ENCODE data around the gene FTCDNL1.
A peak's percentile ranks its signal among the peaks of the same experiment; 100 is the strongest.

FTCDNL1 gene

GRCh38 chr2:199810422-199811171 is 40.4 kb downstream of the FTCDNL1 start:
- no peak overlapping the region for H3K4me3 ChIP-seq (ENCODE audit: control insufficient read depth in 1 of 7, extremely low read depth in 1 of 7, insufficient read depth in 4 of 7, low read depth in 2 of 7, low read length in 6 of 7)

DNA sequence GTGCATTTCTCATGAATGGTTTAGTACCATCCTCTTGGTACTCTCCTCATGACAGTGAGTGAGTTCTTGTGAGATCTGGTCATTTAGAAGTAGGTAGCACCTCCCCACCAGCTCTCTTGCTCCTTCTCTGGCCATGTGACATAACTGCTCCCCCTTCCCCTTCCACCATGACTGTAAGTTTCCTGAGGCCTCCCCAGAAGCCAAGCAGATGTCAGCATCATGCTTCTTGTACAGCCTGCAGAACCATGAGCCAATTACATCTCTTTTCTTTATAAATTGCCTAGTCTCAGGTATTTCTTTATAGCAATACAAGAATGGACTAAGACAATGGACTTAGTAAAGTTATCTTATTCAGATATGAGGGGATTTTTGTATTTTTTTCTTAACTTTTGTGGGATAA is 43.0 kb downstream of the FTCDNL1 start:
- H3K9me3 ChIP-seq (ENCODE audit: control extremely low read depth in 1 of 5, control insufficient read depth in 4 of 5, insufficient read depth in 2 of 5, low read depth in 1 of 5, low read length in 4 of 5), result peaks cover 0 to 5% (median 0%) of the 10 kb centered on the region in 5 experiments
- H3K4me1 ChIP-seq (ENCODE audit: control extremely low read depth in 1 of 4, control insufficient read depth in 4 of 4, insufficient read depth in 4 of 4, low read length in 3 of 4), result no peaks in the 10 kb centered on the region
- POLR2A ChIA-PET, result no interaction called here
- no peak overlapping the region for H3K27ac ChIP-seq (ENCODE audit: insufficient read depth in 1 of 2, low read depth in 1 of 2, low read length in 2 of 2, poor library complexity in 1 of 2, severe bottlenecking in 2 of 2)
- CTCF ChIA-PET, result no interaction called here
- no peak for DNase-seq
- no peak overlapping the region for H3K4me3 ChIP-seq (ENCODE audit: control insufficient read depth in 1 of 7, extremely low read depth in 1 of 7, insufficient read depth in 4 of 7, low read depth in 2 of 7, low read length in 6 of 7)
- H3K36me3 ChIP-seq (ENCODE audit: control insufficient read depth in 4 of 4, insufficient read depth in 4 of 4, low read length in 3 of 4), result peaks cover 0 to 6% (median 1%) of the 10 kb centered on the region in 4 experiments
- no peaks in the 10 kb centered on the region for H3K27me3 ChIP-seq (replicated peaks in 2 of 5; ENCODE audit: control insufficient read depth in 4 of 5, insufficient read depth in 5 of 5, low read length in 4 of 5)

More at GRCh38 chr2:199810422-199811171, 40.4 kb downstream of the FTCDNL1 start:
- peaks cover 0 to 6% (median 1%) of the 10 kb centered on the region in 4 experiments for H3K36me3 ChIP-seq (ENCODE audit: control insufficient read depth in 4 of 4, insufficient read depth in 4 of 4, low read length in 3 of 4)
- H3K27ac ChIP-seq (ENCODE audit: insufficient read depth in 1 of 2, low read depth in 1 of 2, low read length in 2 of 2, poor library complexity in 1 of 2, severe bottlenecking in 2 of 2), result no peak overlapping the region
- POLR2A ChIA-PET, result no interaction called here
- no peak for DNase-seq
- H3K9me3 ChIP-seq (ENCODE audit: control extremely low read depth in 1 of 5, control insufficient read depth in 4 of 5, insufficient read depth in 2 of 5, low read depth in 1 of 5, low read length in 4 of 5), result peaks cover 0 to 5% (median 0%) of the 10 kb centered on the region in 5 experiments
- H3K27me3 ChIP-seq (replicated peaks in 2 of 5; ENCODE audit: control insufficient read depth in 4 of 5, insufficient read depth in 5 of 5, low read length in 4 of 5), result no peaks in the 10 kb centered on the region
- WGBS (ENCODE audit: insufficient coverage), result 96% methylated on average over 3 of the region's 7 CpGs
- peaks cover 0 to 7% (median 5%) of the 10 kb centered on the region in 4 experiments for H3K4me1 ChIP-seq (ENCODE audit: control extremely low read depth in 1 of 4, control insufficient read depth in 4 of 4, insufficient read depth in 4 of 4, low read length in 3 of 4)
- CTCF ChIA-PET, result interaction anchor here (1.3 kb wide), 1 partner anchor 18 kb away, joined by 3 read pairs; no protein-coding TSS in a partner anchor

GRCh38 chr2:199806179-199806578 is 44.8 kb downstream of the FTCDNL1 start:
- Histone ChIP-seq H3K27ac (ENCODE audit: insufficient read depth in 1 of 2, low read depth in 1 of 2, low read length in 2 of 2, poor library complexity in 1 of 2, severe bottlenecking in 2 of 2) (no peak overlapping the region), H3K36me3 (ENCODE audit: control insufficient read depth in 4 of 4, insufficient read depth in 4 of 4, low read length in 3 of 4) (peaks cover 0 to 6% (median 0%) of the 10 kb centered on the region in 4 experiments), H3K27me3 (replicated peaks in 2 of 5; ENCODE audit: control insufficient read depth in 4 of 5, insufficient read depth in 5 of 5, low read length in 4 of 5) (no peaks in the 10 kb centered on the region), H3K4me3 (ENCODE audit: control insufficient read depth in 1 of 7, extremely low read depth in 1 of 7, insufficient read depth in 4 of 7, low read depth in 2 of 7, low read length in 6 of 7) (no peak overlapping the region), H3K9me3 (ENCODE audit: control extremely low read depth in 1 of 5, control insufficient read depth in 4 of 5, insufficient read depth in 2 of 5, low read depth in 1 of 5, low read length in 4 of 5) (peaks cover 0 to 5% (median 0%) of the 10 kb centered on the region in 5 experiments), H3K4me1 (ENCODE audit: control extremely low read depth in 1 of 4, control insufficient read depth in 4 of 4, insufficient read depth in 4 of 4, low read length in 3 of 4) (no peaks in the 10 kb centered on the region)
- POLR2A ChIA-PET, result no interaction called here
- no peak for DNase-seq
- WGBS (ENCODE audit: insufficient coverage), result 100% methylated on average over 6 of the region's 7 CpGs
- CTCF ChIA-PET, result no interaction called here

DNA sequence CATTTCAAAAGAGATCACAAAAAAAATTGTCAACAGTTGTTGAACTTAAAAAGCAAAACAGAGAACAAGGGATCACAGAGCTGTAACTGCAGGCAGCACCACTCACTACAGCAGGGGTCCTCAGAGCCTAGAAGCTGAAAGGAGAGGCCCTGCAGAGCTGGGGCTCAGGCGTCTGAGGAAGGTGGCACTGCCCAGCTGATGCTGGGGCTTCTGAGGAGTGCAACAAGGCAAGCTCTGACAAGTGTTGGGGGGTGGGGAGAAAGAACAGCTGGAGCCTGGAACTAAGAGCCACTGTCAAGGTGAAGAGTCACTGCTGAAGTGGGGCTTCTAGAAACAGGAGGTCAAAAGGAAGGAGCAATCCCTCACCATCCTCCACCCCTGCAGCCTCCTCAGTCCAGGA is 46.2 kb downstream of the FTCDNL1 start:
- POLR2A ChIA-PET, result no interaction called here
- H3K9me3 ChIP-seq (ENCODE audit: control extremely low read depth in 1 of 5, control insufficient read depth in 4 of 5, insufficient read depth in 2 of 5, low read depth in 1 of 5, low read length in 4 of 5), result peaks cover 0 to 5% (median 0%) of the 10 kb centered on the region in 5 experiments
- no peak overlapping the region for H3K4me3 ChIP-seq (ENCODE audit: control insufficient read depth in 1 of 7, extremely low read depth in 1 of 7, insufficient read depth in 4 of 7, low read depth in 2 of 7, low read length in 6 of 7)
- H3K27me3 ChIP-seq (replicated peaks in 2 of 5; ENCODE audit: control insufficient read depth in 4 of 5, insufficient read depth in 5 of 5, low read length in 4 of 5), result no peaks in the 10 kb centered on the region
- WGBS (ENCODE audit: insufficient coverage), result 57% methylated on average over 1 of the region's 1 CpG
- no peak overlapping the region for H3K27ac ChIP-seq (ENCODE audit: insufficient read depth in 1 of 2, low read depth in 1 of 2, low read length in 2 of 2, poor library complexity in 1 of 2, severe bottlenecking in 2 of 2)
- DNase-seq, result peak in 1 of 3 donors; percentile 9
- H3K4me1 ChIP-seq (ENCODE audit: control extremely low read depth in 1 of 4, control insufficient read depth in 4 of 4, insufficient read depth in 4 of 4, low read length in 3 of 4), result no peaks in the 10 kb centered on the region
- CTCF ChIA-PET, result interaction anchor here (1.0 kb wide), 1 partner anchor 25 kb away, joined by 3 read pairs; no protein-coding TSS in a partner anchor
- peaks cover 0 to 3% (median 0%) of the 10 kb centered on the region in 4 experiments for H3K36me3 ChIP-seq (ENCODE audit: control insufficient read depth in 4 of 4, insufficient read depth in 4 of 4, low read length in 3 of 4)

DNA sequence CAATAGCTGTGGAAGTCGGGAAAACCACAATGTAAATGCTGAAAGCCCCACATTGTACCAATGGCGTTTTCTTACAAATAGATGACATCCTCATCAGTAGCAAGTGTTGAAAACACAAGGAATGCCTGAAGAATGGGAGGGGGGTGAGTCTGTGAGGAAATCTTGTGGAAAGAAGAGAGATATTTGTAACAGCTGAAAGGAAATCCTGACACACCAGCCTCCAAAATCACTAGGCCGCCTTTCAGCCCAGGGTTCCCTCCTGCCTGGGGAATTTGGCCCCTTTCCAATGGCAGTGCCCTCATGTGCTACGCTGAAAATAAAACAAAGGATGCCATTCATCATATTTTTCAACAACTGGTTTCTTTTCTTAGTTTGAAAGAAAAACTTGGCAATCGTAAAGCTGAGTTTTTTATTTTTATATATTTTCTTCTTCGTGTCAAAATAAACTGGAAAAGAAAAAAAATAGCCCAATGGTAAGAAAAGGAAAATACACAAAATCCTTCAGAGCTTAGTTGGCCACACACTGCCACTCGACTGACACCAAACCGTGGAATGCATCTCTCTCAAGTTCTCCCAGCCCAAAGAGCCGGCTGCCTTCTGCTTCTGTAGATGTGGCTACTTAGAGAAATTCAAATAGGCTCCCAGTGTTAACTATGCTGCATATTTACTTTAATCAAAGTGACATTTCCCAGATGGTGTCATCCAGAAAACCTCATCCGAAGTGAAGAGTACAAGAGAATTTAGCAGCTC is 52.0 kb downstream of the FTCDNL1 start:
- ChIA-PET CTCF (interaction anchor here (1.2 kb wide), 1 partner anchor 16 kb away, joined by 3 read pairs; no protein-coding TSS in a partner anchor), POLR2A (no interaction called here)
- no peak overlapping the region for H3K27ac ChIP-seq (ENCODE audit: insufficient read depth in 1 of 2, low read depth in 1 of 2, low read length in 2 of 2, poor library complexity in 1 of 2, severe bottlenecking in 2 of 2)
- peak in 2 of 3 donors; percentile 47 to 51 for DNase-seq
- peak overlapping the region in 1 of 7 experiments; percentile 18 for H3K4me3 ChIP-seq (ENCODE audit: control insufficient read depth in 1 of 7, extremely low read depth in 1 of 7, insufficient read depth in 4 of 7, low read depth in 2 of 7, low read length in 6 of 7)
- 41% methylated on average over 5 of the region's 10 CpGs for WGBS (ENCODE audit: insufficient coverage)
- no peaks in the 10 kb centered on the region for H3K9me3 ChIP-seq (ENCODE audit: control extremely low read depth in 1 of 5, control insufficient read depth in 4 of 5, insufficient read depth in 2 of 5, low read depth in 1 of 5, low read length in 4 of 5)
- no peaks in the 10 kb centered on the region for H3K27me3 ChIP-seq (replicated peaks in 2 of 5; ENCODE audit: control insufficient read depth in 4 of 5, insufficient read depth in 5 of 5, low read length in 4 of 5)
- H3K4me1 ChIP-seq (ENCODE audit: control extremely low read depth in 1 of 4, control insufficient read depth in 4 of 4, insufficient read depth in 4 of 4, low read length in 3 of 4), result peaks cover 0 to 11% (median 0%) of the 10 kb centered on the region in 4 experiments
- no peaks in the 10 kb centered on the region for H3K36me3 ChIP-seq (ENCODE audit: control insufficient read depth in 4 of 4, insufficient read depth in 4 of 4, low read length in 3 of 4)

GRCh38 chr2:199797431-199798403 is 53.3 kb downstream of the FTCDNL1 start:
- Histone ChIP-seq H3K9me3 (ENCODE audit: control extremely low read depth in 1 of 5, control insufficient read depth in 4 of 5, insufficient read depth in 2 of 5, low read depth in 1 of 5, low read length in 4 of 5) (no peaks in the 10 kb centered on the region), H3K4me3 (ENCODE audit: control insufficient read depth in 1 of 7, extremely low read depth in 1 of 7, insufficient read depth in 4 of 7, low read depth in 2 of 7, low read length in 6 of 7) (no peak overlapping the region), H3K4me1 (ENCODE audit: control extremely low read depth in 1 of 4, control insufficient read depth in 4 of 4, insufficient read depth in 4 of 4, low read length in 3 of 4) (peaks cover 0 to 11% (median 0%) of the 10 kb centered on the region in 4 experiments), H3K27me3 (replicated peaks in 2 of 5; ENCODE audit: control insufficient read depth in 4 of 5, insufficient read depth in 5 of 5, low read length in 4 of 5) (no peaks in the 10 kb centered on the region), H3K27ac (ENCODE audit: insufficient read depth in 1 of 2, low read depth in 1 of 2, low read length in 2 of 2, poor library complexity in 1 of 2, severe bottlenecking in 2 of 2) (no peak overlapping the region), H3K36me3 (ENCODE audit: control insufficient read depth in 4 of 4, insufficient read depth in 4 of 4, low read length in 3 of 4) (no peaks in the 10 kb centered on the region)
- CTCF ChIA-PET, result interaction anchor here (0.9 kb wide), 2 partner anchors 9 to 53 kb away, joined by 3 read pairs; no protein-coding TSS in a partner anchor
- POLR2A ChIA-PET, result interaction anchor here (0.8 kb wide), 1 partner anchor 17 kb away, joined by 3 read pairs; no protein-coding TSS in a partner anchor
- DNase-seq, result no peak
- 96% methylated on average over 2 of the region's 4 CpGs for WGBS (ENCODE audit: insufficient coverage)
